GM18868 (cell line): ENCODE data around the gene SCAP.

Experiments used
- ATAC-seq: cut with Tn5 transposase; IDR thresholded peaks from one replicate; pipeline ENCODE4 v1.9.1; 2021; ENCODE audit warnings: mild to moderate bottlenecking, moderate library complexity; ENCODE audit not compliant: unreplicated experiment

Gene SCAP

GRCh38 chr3:47433796-47434195 is 41.9 kb downstream of the SCAP start:
- no peak for ATAC-seq

- ATAC-seq, result no peak
Measured at GRCh38 chr3:47432673-47433072, 43.1 kb downstream of the SCAP start.

- ATAC-seq, result no peak
Measured at GRCh38 chr3:47431225-47431624, 44.5 kb downstream of the SCAP start.

GRCh38 chr3:47430606-47431005 is 45.1 kb downstream of the SCAP start:
- ATAC-seq, result no peak

GRCh38 chr3:47429476-47430270 is 46.1 kb downstream of the SCAP start:
- no peak for ATAC-seq

GRCh38 chr3:47428662-47429061 is 47.1 kb downstream of the SCAP start:
- ATAC-seq, result no peak

GRCh38 chr3:47427866-47428265 is 47.9 kb downstream of the SCAP start:
- ATAC-seq, result no peak

- ATAC-seq, result no peak
Measured at GRCh38 chr3:47425959-47426358, 49.8 kb downstream of the SCAP start.

GRCh38 chr3:47425383-47425778 is 50.4 kb downstream of the SCAP start:
- ATAC-seq, result no peak

GRCh38 chr3:47424434-47425382 is 51.0 kb downstream of the SCAP start:
- no peak for ATAC-seq

GRCh38 chr3:47423548-47424145 is 52.1 kb downstream of the SCAP start:
- no peak for ATAC-seq

GRCh38 chr3:47422743-47423142 is 53.0 kb downstream of the SCAP start:
- ATAC-seq, result no peak

GRCh38 chr3:47421741-47422649 is 53.7 kb downstream of the SCAP start:
- no peak for ATAC-seq

- ATAC-seq, result peak; percentile 85
Measured at GRCh38 chr3:47420511-47421484, 54.9 kb downstream of the SCAP start.

- ATAC-seq, result no peak
Measured at GRCh38 chr3:47420044-47420430, 55.7 kb downstream of the SCAP start.

- ATAC-seq, result no peak
Measured at GRCh38 chr3:47419083-47420043, 56.4 kb downstream of the SCAP start.

- ATAC-seq, result no peak
Measured at GRCh38 chr3:47418167-47419082, 57.3 kb downstream of the SCAP start.
